ENCODE data around the gene GRIK4.
"Not testable (repeated sequence)": the region's sequence is repeated elsewhere in the genome, so short reads cannot be mapped to it uniquely, and the experiment has no call there.

DNA sequence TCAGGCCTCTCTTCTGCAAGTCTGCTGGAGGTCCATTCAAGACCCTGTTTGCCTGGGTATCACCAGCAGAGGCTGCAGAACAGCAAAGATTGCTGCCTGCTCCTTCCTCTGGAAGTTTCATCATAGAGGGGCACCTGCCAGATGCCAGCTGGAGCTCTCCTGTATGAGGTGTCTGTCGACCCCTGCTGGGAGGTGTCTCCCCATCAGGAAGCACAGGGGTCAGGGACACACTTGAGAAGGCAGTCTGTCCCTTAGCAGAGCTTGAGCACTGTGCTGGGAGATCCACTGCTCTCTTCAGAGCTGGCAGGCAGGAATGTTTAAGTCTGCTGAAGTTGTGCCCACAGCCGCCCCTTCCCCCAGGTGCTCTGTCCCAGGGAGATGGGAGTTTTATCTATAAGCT is 254.2 kb downstream of the GRIK4 start:
- TF ChIP-seq EZH2 (IDR thresholded peaks at IDR 0.05; ENCODE audit: borderline replicate concordance, low read length) = not testable (repeated sequence)
- TF ChIP-seq, protein P1, sequence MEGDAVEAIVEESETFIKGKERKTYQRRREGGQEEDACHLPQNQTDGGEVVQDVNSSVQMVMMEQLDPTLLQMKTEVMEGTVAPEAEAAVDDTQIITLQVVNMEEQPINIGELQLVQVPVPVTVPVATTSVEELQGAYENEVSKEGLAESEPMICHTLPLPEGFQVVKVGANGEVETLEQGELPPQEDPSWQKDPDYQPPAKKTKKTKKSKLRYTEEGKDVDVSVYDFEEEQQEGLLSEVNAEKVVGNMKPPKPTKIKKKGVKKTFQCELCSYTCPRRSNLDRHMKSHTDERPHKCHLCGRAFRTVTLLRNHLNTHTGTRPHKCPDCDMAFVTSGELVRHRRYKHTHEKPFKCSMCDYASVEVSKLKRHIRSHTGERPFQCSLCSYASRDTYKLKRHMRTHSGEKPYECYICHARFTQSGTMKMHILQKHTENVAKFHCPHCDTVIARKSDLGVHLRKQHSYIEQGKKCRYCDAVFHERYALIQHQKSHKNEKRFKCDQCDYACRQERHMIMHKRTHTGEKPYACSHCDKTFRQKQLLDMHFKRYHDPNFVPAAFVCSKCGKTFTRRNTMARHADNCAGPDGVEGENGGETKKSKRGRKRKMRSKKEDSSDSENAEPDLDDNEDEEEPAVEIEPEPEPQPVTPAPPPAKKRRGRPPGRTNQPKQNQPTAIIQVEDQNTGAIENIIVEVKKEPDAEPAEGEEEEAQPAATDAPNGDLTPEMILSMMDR (conservative IDR thresholded peaks at IDR 0.05 in 1 of 2, IDR thresholded peaks at IDR 0.05 in 1 of 2; ENCODE audit: extremely low read depth in 1 of 2, insufficient read depth in 1 of 2, low read depth in 1 of 2, low read length in 2 of 2) = not testable (repeated sequence)

Data from mammary epithelial cell (primary cell).